IMR-90 (cell line): ENCODE data around the gene TGFBRAP1. TPM values are rescaled to one million over a fixed set of nuclear protein-coding genes. Genes with fewer than 3 reads are reported as not detected.

ENCODE experiments used
- ATAC-seq: fragments of 200-7000 bp; cut with Tn5 transposase; 2 replicates; pipeline ENCODE4 v1.9.1; 2020; ENCODE audit warnings: low read depth, mild to moderate bottlenecking, moderate library complexity
- BruUV-seq: library from RNA; stranded (reverse); fragments of 400-500 nt; replicated peaks from 2 replicates; lab custom pipeline; 2021; lab: Mats Ljungman, UMichigan
- CTCF ChIA-PET: fragments of 300-600 bp; formaldehyde crosslinking; extraction: SDS; loops from one replicate; lab custom pipeline; 2021; ENCODE audit warnings: antibody characterized with exemption; lab: Yijun Ruan, JAX
- POLR2A ChIA-PET: fragments of 300-600 bp; sonication (Branson Sonifier 250); formaldehyde crosslinking; loops from one replicate; lab custom pipeline; 2022; ENCODE audit warnings: antibody characterized with exemption; ENCODE audit not compliant: unreplicated experiment; lab: Charles Lee
- DNase-seq: peaks from one replicate; pipeline ENCODE4 v3.0.0; 2013
- H2AFZ ChIP-seq: replicated peaks from 2 replicates; pipeline ENCODE3; 2013; ENCODE audit warnings: low read length, mild to moderate bottlenecking; ENCODE audit not compliant: poor library complexity
- H2AK5ac ChIP-seq: 2 replicates; pipeline ENCODE4 v1.6.1; 2013; ENCODE audit warnings: low read depth, low read length, inconsistent platforms
- H2AK9ac ChIP-seq: replicated peaks from 2 replicates; pipeline ENCODE3; 2013; ENCODE audit warnings: mild to moderate bottlenecking, low read depth, low read length, moderate library complexity; ENCODE audit not compliant: poor library complexity
- H2BK120ac ChIP-seq: 2 replicates; pipeline ENCODE4 v1.6.1; 2013; ENCODE audit warnings: low read depth, low read length, inconsistent platforms
- H2BK15ac ChIP-seq: 3 replicates; pipeline ENCODE4 v1.6.1; 2013; ENCODE audit warnings: low read depth, low read length, inconsistent platforms
- H2BK20ac ChIP-seq: 2 replicates; pipeline ENCODE4 v1.6.1; 2013; ENCODE audit warnings: low read depth, mild to moderate bottlenecking, inconsistent platforms, low read length, moderate library complexity
- H2BK5ac ChIP-seq: 2 replicates; pipeline ENCODE4 v1.6.1; 2013; ENCODE audit warnings: mild to moderate bottlenecking, low read depth, low read length, inconsistent platforms; ENCODE audit not compliant: poor library complexity, severe bottlenecking
- H3K14ac ChIP-seq: replicated peaks from 2 replicates; pipeline ENCODE4 v1.6.1; 2013; ENCODE audit warnings: low read depth, low read length, inconsistent platforms
- H3K18ac ChIP-seq: 2 replicates; pipeline ENCODE4 v1.6.1; 2013; ENCODE audit warnings: low read depth, low read length, control low read depth
- H3K23ac ChIP-seq: 2 replicates; pipeline ENCODE4 v1.6.1; 2013; ENCODE audit warnings: low read depth, low read length, inconsistent platforms
- H3K27ac ChIP-seq: 2 replicates; pipeline ENCODE4 v1.5.1; 2013; ENCODE audit warnings: mild to moderate bottlenecking, control low read depth, low read length; ENCODE audit not compliant: insufficient read depth
- H3K27me3 ChIP-seq: 2 replicates; pipeline ENCODE4 v1.6.1; 2013; ENCODE audit warnings: low read length; ENCODE audit not compliant: control insufficient read depth, insufficient read depth
- H3K36me3 ChIP-seq: 2 replicates; pipeline ENCODE4 v1.6.1; 2013; ENCODE audit warnings: low read length, mixed read lengths; ENCODE audit not compliant: control insufficient read depth, insufficient read depth
- H3K4ac ChIP-seq: 2 replicates; pipeline ENCODE4 v1.6.1; 2013; ENCODE audit warnings: low read depth, low read length, inconsistent platforms
- H3K4me1 ChIP-seq: 2 replicates; pipeline ENCODE4 v1.6.1; 2013; ENCODE audit warnings: low read length, mixed read lengths; ENCODE audit not compliant: control insufficient read depth, insufficient read depth
- H3K4me2 ChIP-seq: 2 replicates; pipeline ENCODE4 v1.6.1; 2013; ENCODE audit warnings: low read depth, mild to moderate bottlenecking, control low read depth, low read length, moderate library complexity
- H3K4me3 ChIP-seq: 2 replicates; pipeline ENCODE4 v1.5.1; 2013; ENCODE audit warnings: low read depth, mild to moderate bottlenecking, control low read depth, low read length, moderate library complexity; ENCODE audit not compliant: insufficient read depth
- H3K56ac ChIP-seq: 2 replicates; pipeline ENCODE4 v1.6.1; 2013; ENCODE audit warnings: low read length, inconsistent platforms; ENCODE audit not compliant: insufficient read depth; ENCODE audit errors: extremely low read depth
- H3K79me1 ChIP-seq, 2 experiments: 2 replicates each; pipeline ENCODE4 v1.6.1; 2013; ENCODE audit warnings: low read length in 2 of 2, inconsistent platforms in 1 of 2, low read depth in 1 of 2
- H3K9ac ChIP-seq: 2 replicates; pipeline ENCODE4 v1.6.1; 2013; ENCODE audit warnings: low read depth, low read length, control low read depth
- H3K9me1 ChIP-seq: 2 replicates; pipeline ENCODE4 v1.6.1; 2013; ENCODE audit warnings: low read length, inconsistent platforms; ENCODE audit not compliant: insufficient read depth
- H3K9me3 ChIP-seq: 2 replicates; pipeline ENCODE4 v1.6.1; 2013; ENCODE audit warnings: low read length; ENCODE audit not compliant: control insufficient read depth, insufficient read depth
- H4K20me1 ChIP-seq: 2 replicates; pipeline ENCODE4 v1.6.1; 2013; ENCODE audit warnings: low read length, inconsistent platforms; ENCODE audit not compliant: insufficient read depth
- H4K5ac ChIP-seq: 2 replicates; pipeline ENCODE4 v1.6.1; 2013; ENCODE audit warnings: mild to moderate bottlenecking, low read depth, low read length, control low read depth
- H4K8ac ChIP-seq, 2 experiments: 2 replicates each; pipeline ENCODE4 v1.6.1; 2013; ENCODE audit warnings: low read depth in 2 of 2, low read length in 2 of 2, control low read depth in 1 of 2, inconsistent platforms in 1 of 2
- H4K91ac ChIP-seq: 2 replicates; pipeline ENCODE4 v1.6.1; 2013; ENCODE audit warnings: low read depth, low read length, inconsistent platforms; ENCODE audit not compliant: insufficient read depth
- BHLHE40 ChIP-seq: fragments of 150-350 bp; IDR thresholded peaks from 2 replicates; pipeline ENCODE4 v1.6.1; 2016; ENCODE audit warnings: mild to moderate bottlenecking, low read depth, low read length
- CEBPB ChIP-seq: IDR thresholded peaks from 2 replicates; pipeline ENCODE4 v1.6.1; 2012; ENCODE audit warnings: low read depth, low read length, improper control_type of control experiment
- CHD1 ChIP-seq: IDR thresholded peaks from 2 replicates; pipeline ENCODE4 v1.6.1; 2012; ENCODE audit warnings: low read depth, low read length, improper control_type of control experiment
- CTCF ChIP-seq: conservative IDR thresholded peaks from 2 replicates; pipeline ENCODE4 v1.5.1; 2012; ENCODE audit warnings: mild to moderate bottlenecking, low read depth, low read length, improper control_type of control experiment
- FOS ChIP-seq: fragments of 150-350 bp; IDR thresholded peaks from 2 replicates; pipeline ENCODE4 v1.6.1; 2016; ENCODE audit warnings: low read depth, low read length
- MAFK ChIP-seq: IDR thresholded peaks from 2 replicates; pipeline ENCODE4 v1.6.1; 2012; ENCODE audit warnings: low read depth, low read length, improper control_type of control experiment
- MAZ ChIP-seq: IDR thresholded peaks from 2 replicates; pipeline ENCODE4 v1.6.1; 2012; ENCODE audit warnings: low read depth, mild to moderate bottlenecking, low read length, improper control_type of control experiment, moderate library complexity, borderline replicate concordance
- MXI1 ChIP-seq: IDR thresholded peaks from 2 replicates; pipeline ENCODE4 v1.6.1; 2012; ENCODE audit warnings: low read depth, mild to moderate bottlenecking, low read length, moderate library complexity, borderline replicate concordance
- NFE2L2 ChIP-seq: fragments of 150-350 bp; IDR thresholded peaks from 2 replicates; pipeline ENCODE4 v1.6.1; 2016; ENCODE audit warnings: low read depth, mild to moderate bottlenecking, low read length
- POLR2A ChIP-seq: IDR thresholded peaks from 2 replicates; pipeline ENCODE4 v1.6.1; 2012; ENCODE audit warnings: mild to moderate bottlenecking, low read depth, low read length
- RAD21 ChIP-seq: IDR thresholded peaks from 2 replicates; pipeline ENCODE4 v1.6.1; 2012; ENCODE audit warnings: low read length, improper control_type of control experiment
- RCOR1 ChIP-seq: IDR thresholded peaks from 2 replicates; pipeline ENCODE4 v1.6.1; 2012; ENCODE audit warnings: mild to moderate bottlenecking, low read length, improper control_type of control experiment; ENCODE audit not compliant: insufficient replicate concordance
- RFX5 ChIP-seq: IDR thresholded peaks from 2 replicates; pipeline ENCODE4 v1.8.0; 2012; ENCODE audit warnings: low read depth, mild to moderate bottlenecking, low read length, moderate library complexity
- SMC3 ChIP-seq: fragments of 150-350 bp; IDR thresholded peaks from 2 replicates; pipeline ENCODE4 v1.6.1; 2016; ENCODE audit warnings: low read depth, mild to moderate bottlenecking, antibody characterized with exemption, low read length, moderate library complexity
- USF2 ChIP-seq: fragments of 150-350 bp; IDR thresholded peaks from 2 replicates; pipeline ENCODE4 v1.6.1; 2017; ENCODE audit warnings: mild to moderate bottlenecking, antibody characterized with exemption, low read length, low read depth
- WGBS, 2 experiments: methylation state at CpG; one replicate each; pipeline versions ENCODE4 v1.1.5 to v1.1.7; 2013; ENCODE audit warnings: missing lambda C conversion rate in 2 of 2; ENCODE audit not compliant: insufficient read length in 1 of 2; ENCODE audit errors: extremely low coverage in 2 of 2; 5-methylcytosine and 5-hydroxymethylcytosine counted together
- dilution Hi-C: fragments of 300-500 bp; cut with HindIII; formaldehyde crosslinking; loops from one replicate; pipeline ENCODE4 v1.14.3; 2018; ENCODE audit warnings: low sequenced_read_pairs; ENCODE audit not compliant: unreplicated experiment
- in situ Hi-C: fragments of 300-500 bp; cut with MboI; formaldehyde crosslinking; loops from 3 replicates; pipeline ENCODE4 v1.14.3; 2019; ENCODE audit warnings: low sequenced_read_pairs, inconsistent platforms, mixed read lengths
- intact Hi-C: fragments of 100-400 bp; cut with micrococcal nuclease; formaldehyde crosslinking; loops from 2 replicates; pipeline ENCODE4 v1.10.0; 2022
- polyA plus RNA-seq, 3 experiments: library from polyadenylated mRNA; depleted of rRNA; stranded (reverse); fragments of >200 nt; gene quantifications; 2 replicates each; pipeline ENCODE4 v1.2.3, GENCODE V29; 2012; ENCODE audit warnings: low replicate concordance in 1 of 3
- total RNA-seq: library from RNA; depleted of rRNA; stranded (reverse); fragments of >200 nt; gene quantifications from 2 replicates; pipeline ENCODE4 v1.2.3, GENCODE V29; 2012
- TF ChIP-seq, protein P1 (sequence below): fragments of 150-350 bp; IDR thresholded peaks from 2 replicates; pipeline ENCODE4 v1.6.1; 2016; ENCODE audit warnings: low read depth, mild to moderate bottlenecking, low read length, moderate library complexity, borderline replicate concordance

The TGFBRAP1 gene
- total and polyA plus RNA-seq, 2 of the 4 experiments (the other 2 are of a cell fraction), result 7.2 to 10.4 TPM

- no peak overlapping the region for H2BK15ac ChIP-seq
Observed at GRCh38 chr2:105249181-105249580, 80.4 kb downstream of the TGFBRAP1 start.

More at GRCh38 chr2:105249181-105249580, 80.4 kb downstream of the TGFBRAP1 start:
- Histone ChIP-seq H4K91ac (no peak overlapping the region), H3K9me1 (no peaks in the 10 kb centered on the region), H3K4me1 (no peaks in the 10 kb centered on the region), H3K4me3 (no peak overlapping the region), H2AK5ac (no peak overlapping the region), H3K4me2 (no peak overlapping the region), H3K79me1 (no peaks in the 10 kb centered on the region), H3K14ac (no peak overlapping the region), H2AFZ (no peak overlapping the region), H2AK9ac (no peak overlapping the region), H2BK5ac (no peak overlapping the region), H4K8ac (no peak overlapping the region), H3K18ac (no peak overlapping the region), H3K9me3 (no peaks in the 10 kb centered on the region), H3K4ac (no peak overlapping the region), H3K27ac (no peak overlapping the region), H3K36me3 (no peaks in the 10 kb centered on the region), H3K27me3 (peaks cover 15% of the 10 kb centered on the region), H3K56ac (no peak overlapping the region), H2BK20ac (no peak overlapping the region), H2BK120ac (no peak overlapping the region), H4K5ac (no peak overlapping the region), H3K23ac (no peak overlapping the region), H3K9ac (no peak overlapping the region), H4K20me1 (no peaks in the 10 kb centered on the region)
- dilution Hi-C loops, result no loop called here
- ATAC-seq (no peak), DNase-seq (no peak)
- no TSS peak for BruUV-seq
- in situ Hi-C loops, result no loop called here
- TF ChIP-seq NFE2L2 (no peak), CTCF (no peak), RFX5 (no peak), MAZ (no peak), RAD21 (no peak), CEBPB (no peak), CHD1 (no peak), MAFK (no peak), FOS (no peak), USF2 (no peak), SMC3 (no peak), BHLHE40 (no peak), POLR2A (no peak), MXI1 (no peak), RCOR1 (no peak)
- TF ChIP-seq, protein P1, sequence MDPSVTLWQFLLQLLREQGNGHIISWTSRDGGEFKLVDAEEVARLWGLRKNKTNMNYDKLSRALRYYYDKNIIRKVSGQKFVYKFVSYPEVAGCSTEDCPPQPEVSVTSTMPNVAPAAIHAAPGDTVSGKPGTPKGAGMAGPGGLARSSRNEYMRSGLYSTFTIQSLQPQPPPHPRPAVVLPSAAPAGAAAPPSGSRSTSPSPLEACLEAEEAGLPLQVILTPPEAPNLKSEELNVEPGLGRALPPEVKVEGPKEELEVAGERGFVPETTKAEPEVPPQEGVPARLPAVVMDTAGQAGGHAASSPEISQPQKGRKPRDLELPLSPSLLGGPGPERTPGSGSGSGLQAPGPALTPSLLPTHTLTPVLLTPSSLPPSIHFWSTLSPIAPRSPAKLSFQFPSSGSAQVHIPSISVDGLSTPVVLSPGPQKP, result no peak
- POLR2A ChIA-PET, result no interaction called here
- WGBS, 2 experiments, result no CpG with 5 or more reads among the region's 5 CpGs
- CTCF ChIA-PET, result no interaction called here
- intact Hi-C loops, result no loop called here
